Left renal cortex interstitium (tissue), 4 donors: Measurements from ENCODE around the gene FGFR2. TPM values are rescaled to one million over a fixed set of nuclear protein-coding genes. Genes with fewer than 3 reads are reported as not detected.
A peak's percentile ranks its signal among the peaks of the same experiment; 100 is the strongest.
"Not testable (repeated sequence)": the region's sequence is repeated elsewhere in the genome, so short reads cannot be mapped to it uniquely, and the experiment has no call there.

ENCODE experiments used
- DNase-seq, 4 donors: peaks; one replicate each; pipeline ENCODE4 v3.0.0-alpha.2; 2013; ENCODE audit warnings: low read depth in 4 of 4, low spot score in 2 of 4, missing footprints in 1 of 4
- polyA plus RNA-seq, 4 donors: library from polyadenylated mRNA; unstranded; fragments of 120-200 nt; gene quantifications; one replicate each; pipeline ENCODE4 v1.2.1, GENCODE V29; 2013; ENCODE audit not compliant: insufficient read length in 4 of 4

Gene FGFR2
- polyA plus RNA-seq, 4 donors = 96.3 to 110 (median 106) TPM

GRCh38 chr10:121527690-121528089, 70.6 kb downstream of the FGFR2 start:
- no peak for DNase-seq

DNA sequence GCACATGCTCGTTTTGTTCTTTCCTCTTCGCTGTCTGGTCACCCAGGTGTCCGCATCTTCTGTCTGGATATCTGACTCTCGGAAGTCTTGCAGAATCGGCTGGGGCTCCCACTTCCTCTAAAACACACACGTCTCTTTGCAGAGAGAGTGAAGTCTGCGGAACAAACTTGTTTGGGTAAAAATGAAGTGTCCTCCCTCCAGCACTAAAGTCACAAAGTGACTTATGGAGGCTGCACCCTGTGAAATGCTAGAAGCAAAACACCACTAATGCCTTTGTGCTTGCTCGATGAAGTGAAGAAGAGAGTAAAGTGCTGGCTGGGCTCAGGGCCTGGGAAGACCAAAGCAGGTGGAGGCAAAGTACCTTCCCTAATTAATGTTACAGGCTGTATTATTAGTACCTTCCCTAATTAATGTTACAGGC, 71.4 kb downstream of the FGFR2 start:
- DNase-seq = peak in 1 of 4 donors; percentile 67

DNA sequence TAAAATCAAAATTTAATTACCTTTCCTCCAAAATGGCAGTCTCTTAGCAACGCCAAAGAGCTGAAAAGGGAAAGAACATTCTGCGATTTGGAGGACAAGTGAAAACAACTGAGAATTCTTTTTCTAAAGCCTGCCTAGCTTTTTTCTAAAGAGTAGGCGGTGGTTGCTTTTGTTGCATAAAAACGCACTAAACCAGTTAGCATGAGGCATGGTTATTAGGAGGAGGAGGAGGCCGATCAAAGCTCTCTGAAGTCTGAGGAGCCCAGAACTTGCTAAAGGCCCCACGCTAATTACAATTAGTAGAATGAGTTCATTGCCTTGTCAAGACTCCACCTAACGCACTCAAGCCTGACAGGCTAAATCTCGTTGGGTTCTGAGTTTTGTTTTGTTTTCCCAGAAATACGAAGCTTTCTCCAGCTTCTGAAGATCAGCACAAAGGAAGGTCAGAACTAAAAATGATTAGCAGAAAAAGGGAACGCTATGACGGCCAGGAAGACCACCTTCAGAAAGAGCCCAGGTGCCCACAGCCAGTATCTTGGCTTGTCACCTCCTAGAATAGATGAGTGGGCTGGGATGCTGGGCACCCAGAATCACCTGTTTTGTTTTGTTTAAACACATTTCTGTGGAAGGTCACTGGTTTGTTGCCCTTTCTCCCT, 72.0 kb downstream of the FGFR2 start:
- DNase-seq = no peak

DNA sequence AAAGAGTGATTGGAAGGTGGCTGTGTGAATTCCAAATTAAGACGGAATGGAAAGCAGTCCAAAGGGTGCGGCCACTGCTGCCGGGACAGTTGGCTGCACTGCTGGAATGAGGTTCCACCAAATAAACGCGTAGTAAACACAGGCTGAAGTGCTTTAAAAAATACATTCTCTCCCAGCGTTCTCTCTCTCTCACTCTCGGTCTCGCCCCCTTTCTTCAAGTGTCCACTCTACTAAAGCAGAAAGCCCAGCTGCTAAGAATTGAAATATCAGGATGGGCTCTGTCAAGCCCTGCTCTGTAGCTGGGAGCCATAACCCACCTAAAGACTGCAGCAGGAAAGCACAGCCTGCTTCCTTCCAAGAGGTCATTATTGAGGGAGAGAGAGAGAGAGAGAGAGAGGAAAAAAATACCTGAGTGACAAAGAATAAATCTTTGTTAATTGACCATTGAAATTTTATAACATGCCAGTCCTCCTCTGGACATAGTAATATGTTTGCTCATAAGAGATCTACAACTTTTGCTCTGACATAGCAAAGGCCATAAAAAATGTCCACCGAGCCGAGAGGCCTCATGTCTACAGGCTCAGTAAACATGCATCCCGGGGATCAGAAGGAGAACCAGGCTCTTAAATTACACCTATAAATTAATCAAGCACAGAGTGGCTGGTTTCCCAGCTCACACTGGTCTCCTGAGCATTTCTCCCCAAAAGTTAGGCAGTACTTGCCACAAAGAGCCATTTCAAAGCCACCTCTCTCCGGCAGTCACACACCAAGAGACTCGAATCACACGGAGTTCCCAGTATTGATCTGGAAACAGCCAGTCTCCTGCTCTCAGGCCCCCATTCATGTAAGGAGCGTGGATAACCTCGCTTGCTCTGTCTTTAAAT, 72.8 kb downstream of the FGFR2 start:
- peak in 2 of 4 donors; percentile 70 to 84 for DNase-seq

DNA sequence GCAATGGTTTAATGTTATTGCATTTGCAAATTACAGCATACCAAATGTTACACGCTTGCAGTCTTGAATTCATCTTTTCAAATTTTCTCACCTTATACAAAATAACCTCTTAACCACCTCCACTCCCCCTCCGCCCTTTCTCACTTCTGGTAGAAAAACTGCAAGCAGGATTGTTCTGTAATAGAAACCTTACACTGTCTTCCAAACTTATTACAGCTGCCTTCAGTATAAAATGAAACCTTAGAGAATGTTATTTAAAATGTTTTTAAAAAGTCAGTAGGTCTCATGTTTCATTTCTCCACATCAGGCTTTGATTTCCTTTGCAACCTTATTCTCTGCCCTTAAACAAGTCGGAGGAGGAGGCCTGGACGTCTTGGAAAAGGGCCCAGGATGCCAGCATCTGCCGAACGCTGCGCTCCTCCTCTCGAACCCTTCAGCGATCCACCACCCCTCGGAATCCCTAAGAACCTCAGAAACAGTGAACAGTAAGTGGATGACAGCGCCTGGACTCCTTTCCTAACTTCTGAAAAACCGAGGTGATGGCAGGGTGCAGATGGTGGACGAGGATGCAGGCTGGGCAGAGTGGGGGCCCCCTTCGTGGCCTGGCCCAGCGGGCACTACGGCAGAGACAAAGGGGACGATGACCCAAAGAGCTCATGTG, 74.0 kb downstream of the FGFR2 start:
- DNase-seq = no peak

- no peak for DNase-seq
Observed at GRCh38 chr10:121522831-121523230, 75.4 kb downstream of the FGFR2 start.

GRCh38 chr10:121521794-121522556, 76.3 kb downstream of the FGFR2 start:
- DNase-seq = no peak

DNA sequence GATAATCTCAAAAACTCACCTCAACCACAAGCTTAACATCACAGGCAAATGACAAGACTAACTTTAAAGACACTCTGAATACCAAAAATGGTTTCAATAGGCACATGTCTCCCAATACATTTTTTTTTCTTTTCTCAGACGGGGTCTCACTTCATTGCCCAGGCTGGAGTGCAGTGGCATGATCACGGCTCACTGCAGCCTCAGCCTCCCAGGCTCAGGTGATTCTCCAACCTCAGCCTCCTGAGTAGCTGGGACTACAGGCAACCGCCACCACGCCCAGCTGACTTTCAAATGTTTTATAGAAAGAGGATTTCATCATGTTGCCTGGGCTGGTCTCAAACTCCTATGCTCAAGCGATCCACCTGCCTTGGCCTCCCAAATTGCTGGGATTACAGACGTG, 77.7 kb downstream of the FGFR2 start:
- not testable (repeated sequence) for DNase-seq

DNA sequence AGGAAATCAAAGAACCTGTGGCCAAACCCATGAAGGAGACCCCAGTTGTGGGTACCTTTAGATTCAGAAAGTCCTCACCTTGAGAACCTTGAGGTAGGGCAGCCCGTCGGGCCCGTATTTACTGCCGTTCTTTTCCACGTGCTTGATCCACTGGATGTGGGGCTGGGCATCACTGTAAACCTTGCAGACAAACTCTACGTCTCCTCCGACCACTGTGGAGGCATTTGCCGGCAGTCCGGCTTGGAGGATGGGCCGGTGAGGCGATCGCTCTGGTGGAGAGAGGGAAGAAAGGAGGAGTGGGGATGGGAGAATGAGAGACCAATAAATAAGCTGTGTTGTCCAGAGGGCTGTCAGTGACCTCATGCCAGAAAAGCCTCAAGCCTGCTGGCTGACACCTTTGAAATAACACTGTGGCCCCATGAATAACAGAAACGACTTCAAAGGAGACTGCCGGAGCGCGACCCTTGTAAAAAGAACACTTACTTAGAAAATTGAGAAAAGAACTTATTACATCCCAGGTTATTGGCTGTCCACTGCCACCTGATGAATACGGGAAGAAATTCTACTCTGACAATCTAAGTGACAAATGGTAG, 78.2 kb downstream of the FGFR2 start:
- no peak for DNase-seq

DNA sequence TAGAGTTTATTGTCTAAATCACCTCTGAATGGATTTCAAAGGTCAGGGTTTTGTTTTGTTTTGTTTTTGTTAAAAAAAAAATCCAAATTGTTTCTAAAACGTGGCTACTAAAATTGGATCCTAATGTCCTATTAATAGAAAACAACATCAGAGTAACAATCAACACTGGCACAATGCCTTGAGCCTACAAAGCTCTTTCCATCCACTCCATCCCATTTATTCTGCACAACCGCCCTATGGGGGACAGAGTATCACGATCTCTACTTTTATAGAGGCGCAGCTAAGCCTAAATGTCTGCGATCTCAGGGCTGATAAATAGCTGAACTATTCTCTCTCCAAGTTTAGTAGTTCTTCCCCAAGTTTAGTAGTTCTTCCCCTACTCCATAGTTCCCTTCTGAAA, 78.8 kb downstream of the FGFR2 start:
- no peak for DNase-seq

- DNase-seq = no peak
Observed at GRCh38 chr10:121518333-121518732, 79.9 kb downstream of the FGFR2 start.

DNA sequence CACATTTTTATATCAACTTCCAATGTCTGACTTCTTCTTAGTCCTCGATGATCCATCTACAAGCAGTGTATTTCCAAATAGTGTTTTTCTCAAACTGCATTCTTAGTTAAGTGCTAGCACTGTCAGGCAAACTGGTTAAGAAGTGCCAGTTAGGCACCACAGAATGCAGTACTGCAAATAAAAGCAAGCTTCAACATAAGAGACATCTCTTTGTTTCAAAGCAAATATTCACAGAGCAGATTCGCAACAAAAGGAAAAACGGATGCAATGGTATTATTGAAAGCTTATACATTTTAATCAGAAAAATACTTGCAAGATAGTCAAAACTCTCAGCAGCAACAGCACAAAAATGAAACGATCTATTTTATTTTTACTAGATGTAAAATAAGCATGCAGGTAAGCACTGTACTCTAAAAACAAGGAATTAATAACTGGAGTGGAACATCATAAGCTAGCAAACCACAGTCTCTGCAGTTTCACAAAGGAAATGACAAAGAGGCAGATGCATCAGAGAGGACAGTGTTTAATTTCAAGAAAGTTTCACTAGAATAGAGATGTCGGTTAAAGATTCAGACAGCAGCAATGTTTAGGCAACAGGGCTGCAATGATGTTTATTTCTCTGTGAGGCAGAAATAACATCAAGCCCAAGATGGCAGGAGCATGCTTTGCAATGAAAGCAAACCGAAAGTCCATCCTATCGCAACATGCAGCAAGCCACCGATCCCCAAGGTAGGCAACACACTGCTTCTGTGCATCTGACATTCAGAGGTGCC, 82.0 kb downstream of the FGFR2 start:
- DNase-seq = no peak

GRCh38 chr10:121514141-121514865, 83.9 kb downstream of the FGFR2 start:
- no peak for DNase-seq

- no peak for DNase-seq
Observed at GRCh38 chr10:121511943-121512342, 86.3 kb downstream of the FGFR2 start.

DNA sequence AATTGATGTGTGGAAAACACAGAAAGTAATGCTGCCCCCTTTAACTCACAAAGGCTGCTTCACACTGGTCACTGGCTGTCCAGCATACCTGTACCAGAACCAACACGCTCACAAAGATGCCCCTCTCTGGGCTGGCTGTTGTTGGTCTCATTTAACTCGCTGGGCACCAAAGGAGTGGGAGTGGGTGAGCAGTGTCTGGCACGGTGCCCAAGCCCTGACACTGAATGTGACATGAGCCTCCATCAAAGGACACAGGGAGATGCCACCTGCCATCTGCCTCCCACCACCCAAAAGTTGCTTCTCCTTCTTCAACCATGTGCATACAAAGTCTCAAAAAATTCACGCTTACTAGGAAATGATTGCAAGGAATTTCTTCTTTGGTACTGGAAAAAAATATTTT, 86.8 kb downstream of the FGFR2 start:
- DNase-seq = no peak

GRCh38 chr10:121510201-121510771, 88.0 kb downstream of the FGFR2 start:
- no peak for DNase-seq

- no peak for DNase-seq
Observed at GRCh38 chr10:121509796-121510195, 88.4 kb downstream of the FGFR2 start.

DNA sequence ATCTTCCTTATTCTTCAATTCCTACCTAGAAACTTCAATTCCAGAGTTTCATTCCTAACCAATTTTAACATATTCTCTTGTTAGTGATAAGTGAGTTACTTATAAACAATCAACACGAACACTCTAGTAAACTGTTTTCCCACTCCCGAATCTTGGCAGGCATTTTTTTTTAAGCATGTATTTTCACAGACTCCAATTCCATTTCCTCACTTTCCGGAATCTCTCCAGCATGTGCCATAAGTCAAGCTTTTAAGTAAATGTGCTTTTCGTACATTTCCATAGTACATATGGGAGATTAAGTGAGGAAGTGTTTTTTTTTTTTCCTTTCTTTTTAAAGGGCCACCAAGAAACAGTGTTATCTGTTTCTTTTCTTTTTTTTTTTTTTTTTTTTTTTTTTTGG, 89.1 kb downstream of the FGFR2 start:
- DNase-seq = no peak
